Loucy (cell line): ENCODE data around the gene CDHR1.

ENCODE experiments used
- H2AFZ ChIP-seq: fragments of 200-600 bp; sonication (generic); 2 replicates; pipeline ENCODE4 v1.6.0; 2016; ENCODE audit warnings: antibody characterized with exemption, mild to moderate bottlenecking, low read length, moderate library complexity
- H3F3A ChIP-seq: fragments of 200-600 bp; 2 replicates; pipeline ENCODE4 v1.6.0; 2016; ENCODE audit warnings: antibody characterized with exemption, low read depth, mild to moderate bottlenecking
- H3K27me3 ChIP-seq: fragments of 200-600 bp; sonication (generic); 2 replicates; pipeline ENCODE4 v1.6.1; 2014; ENCODE audit warnings: low read length, mild to moderate bottlenecking; ENCODE audit not compliant: insufficient read depth, poor library complexity, severe bottlenecking
- H3K36me3 ChIP-seq: fragments of 200-600 bp; sonication (generic); 2 replicates; pipeline ENCODE4 v1.6.1; 2016; ENCODE audit warnings: low read length; ENCODE audit not compliant: insufficient read depth
- H3K4me1 ChIP-seq: fragments of 200-600 bp; sonication (generic); 2 replicates; pipeline ENCODE4 v1.5.1; 2014; ENCODE audit warnings: low read length, mild to moderate bottlenecking; ENCODE audit not compliant: insufficient read depth, poor library complexity, severe bottlenecking
- H3K4me2 ChIP-seq: fragments of 200-600 bp; sonication (generic); 2 replicates; pipeline ENCODE4 v1.6.0; 2014; ENCODE audit warnings: antibody characterized with exemption, low read length, low read depth, mild to moderate bottlenecking; ENCODE audit not compliant: poor library complexity, severe bottlenecking
- H3K4me3 ChIP-seq: fragments of 200-600 bp; sonication (generic); 2 replicates; pipeline ENCODE4 v1.5.1; 2014; ENCODE audit warnings: low read length, mild to moderate bottlenecking, mixed read lengths; ENCODE audit not compliant: poor library complexity, severe bottlenecking
- H3K79me2 ChIP-seq: fragments of 200-600 bp; sonication (generic); 2 replicates; pipeline ENCODE4 v1.6.1; 2014; ENCODE audit warnings: low read length; ENCODE audit not compliant: insufficient read depth
- H3K9ac ChIP-seq: fragments of 200-600 bp; sonication (generic); 2 replicates; pipeline ENCODE4 v1.6.0; 2014; ENCODE audit warnings: mild to moderate bottlenecking, low read depth, low read length, moderate library complexity; ENCODE audit not compliant: poor library complexity, severe bottlenecking
- H3K9me2 ChIP-seq: fragments of 200-600 bp; sonication (generic); replicated peaks from 2 replicates; pipeline ENCODE4 v1.6.1; 2016; ENCODE audit warnings: low read depth, low read length, mixed read lengths
- H3K9me3 ChIP-seq: fragments of 200-600 bp; sonication (generic); 2 replicates; pipeline ENCODE4 v1.6.1; 2014; ENCODE audit warnings: mild to moderate bottlenecking, antibody characterized with exemption, low read length, low read depth; ENCODE audit not compliant: insufficient read depth
- H4K20me1 ChIP-seq: fragments of 200-600 bp; sonication (generic); 2 replicates; pipeline ENCODE4 v1.6.0; 2014; ENCODE audit warnings: antibody characterized with exemption, low read length, mild to moderate bottlenecking; ENCODE audit not compliant: insufficient read depth, poor library complexity, severe bottlenecking
- EZH2phosphoT487 ChIP-seq: fragments of 200-600 bp; IDR thresholded peaks from 2 replicates; pipeline ENCODE4 v1.6.1; 2018; ENCODE audit warnings: antibody characterized with exemption, mild to moderate bottlenecking, moderate library complexity, borderline replicate concordance
- TF ChIP-seq, protein P1 (sequence below): fragments of 200-600 bp; sonication (generic); conservative IDR thresholded peaks from 2 replicates; pipeline ENCODE4 v1.5.1; 2014; ENCODE audit warnings: mild to moderate bottlenecking, antibody characterized with exemption, low read length

Gene CDHR1

DNA sequence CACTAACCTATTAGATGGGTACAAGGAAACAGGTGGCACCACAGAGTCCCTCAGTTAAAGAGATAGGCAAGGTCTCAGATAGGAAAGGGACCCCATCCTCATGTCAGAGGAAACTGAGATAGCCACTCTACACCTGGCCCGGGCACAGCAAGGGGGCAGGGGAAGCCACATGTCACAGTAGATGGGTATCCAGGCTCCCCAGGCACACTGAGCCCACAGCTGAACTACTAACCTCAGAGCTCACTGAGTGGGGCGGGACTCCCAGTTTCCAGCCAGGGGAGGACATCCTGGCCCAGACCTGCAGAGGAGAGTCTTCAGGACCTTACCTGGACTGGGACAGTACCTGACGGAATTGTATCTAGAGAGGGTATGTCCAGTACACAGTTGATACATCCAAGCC, 3.7 kb upstream of the CDHR1 start:
- Histone ChIP-seq H4K20me1 (no peaks in the 10 kb centered on the region), H3K9me3 (no peaks in the 10 kb centered on the region), H3K79me2 (no peaks in the 10 kb centered on the region), H3K4me3 (no peak overlapping the region), H3K36me3 (no peaks in the 10 kb centered on the region), H3K9ac (no peak overlapping the region), H3K27me3 (no peaks in the 10 kb centered on the region), H2AFZ (no peak overlapping the region), H3K4me2 (no peak overlapping the region), H3K4me1 (peaks cover 6% of the 10 kb centered on the region), H3F3A (no peaks in the 10 kb centered on the region), H3K9me2 (no peaks in the 10 kb centered on the region)
- TF ChIP-seq, protein P1, sequence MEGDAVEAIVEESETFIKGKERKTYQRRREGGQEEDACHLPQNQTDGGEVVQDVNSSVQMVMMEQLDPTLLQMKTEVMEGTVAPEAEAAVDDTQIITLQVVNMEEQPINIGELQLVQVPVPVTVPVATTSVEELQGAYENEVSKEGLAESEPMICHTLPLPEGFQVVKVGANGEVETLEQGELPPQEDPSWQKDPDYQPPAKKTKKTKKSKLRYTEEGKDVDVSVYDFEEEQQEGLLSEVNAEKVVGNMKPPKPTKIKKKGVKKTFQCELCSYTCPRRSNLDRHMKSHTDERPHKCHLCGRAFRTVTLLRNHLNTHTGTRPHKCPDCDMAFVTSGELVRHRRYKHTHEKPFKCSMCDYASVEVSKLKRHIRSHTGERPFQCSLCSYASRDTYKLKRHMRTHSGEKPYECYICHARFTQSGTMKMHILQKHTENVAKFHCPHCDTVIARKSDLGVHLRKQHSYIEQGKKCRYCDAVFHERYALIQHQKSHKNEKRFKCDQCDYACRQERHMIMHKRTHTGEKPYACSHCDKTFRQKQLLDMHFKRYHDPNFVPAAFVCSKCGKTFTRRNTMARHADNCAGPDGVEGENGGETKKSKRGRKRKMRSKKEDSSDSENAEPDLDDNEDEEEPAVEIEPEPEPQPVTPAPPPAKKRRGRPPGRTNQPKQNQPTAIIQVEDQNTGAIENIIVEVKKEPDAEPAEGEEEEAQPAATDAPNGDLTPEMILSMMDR = no peak
- TF ChIP-seq EZH2phosphoT487 = no peak

DNA sequence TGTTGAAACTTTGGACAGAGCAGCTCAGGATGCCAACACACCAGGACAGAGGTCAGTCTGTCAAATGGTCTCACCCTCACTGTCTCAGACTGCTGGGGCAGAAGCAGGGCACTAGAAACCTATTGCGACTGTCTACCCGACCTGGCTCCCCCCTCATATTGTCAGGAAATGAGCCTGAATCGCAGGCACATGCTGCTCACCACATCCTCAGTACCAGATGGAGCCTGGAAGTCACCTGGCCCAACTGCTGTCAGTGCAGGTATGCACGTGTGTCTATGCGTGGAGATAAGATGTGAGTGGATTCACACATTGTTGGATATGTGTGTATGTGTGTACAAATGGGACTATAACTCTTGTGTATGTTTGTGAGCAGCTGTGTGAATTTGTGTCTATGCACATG, 3.2 kb upstream of the CDHR1 start:
- TF ChIP-seq, protein P1 = no peak
- TF ChIP-seq EZH2phosphoT487 = no peak
- H3K9ac ChIP-seq = no peak overlapping the region
- H3K4me2 ChIP-seq = no peak overlapping the region
- H3K79me2 ChIP-seq = no peaks in the 10 kb centered on the region
- H3K4me1 ChIP-seq = peaks cover 6% of the 10 kb centered on the region
- H3F3A ChIP-seq = no peaks in the 10 kb centered on the region
- no peaks in the 10 kb centered on the region for H3K9me2 ChIP-seq
- no peaks in the 10 kb centered on the region for H3K27me3 ChIP-seq
- H2AFZ ChIP-seq = no peak overlapping the region
- no peak overlapping the region for H3K4me3 ChIP-seq
- H4K20me1 ChIP-seq = no peaks in the 10 kb centered on the region
- H3K9me3 ChIP-seq = no peaks in the 10 kb centered on the region
- no peaks in the 10 kb centered on the region for H3K36me3 ChIP-seq

- no peak for TF ChIP-seq EZH2phosphoT487
- TF ChIP-seq, protein P1 = no peak
- H3F3A ChIP-seq = no peaks in the 10 kb centered on the region
Observed at GRCh38 chr10:84193327-84193726, 1.0 kb upstream of the CDHR1 start.

More at GRCh38 chr10:84193327-84193726, 1.0 kb upstream of the CDHR1 start:
- Histone ChIP-seq H3K4me1 (peaks cover 6% of the 10 kb centered on the region), H3K36me3 (no peaks in the 10 kb centered on the region), H3K79me2 (no peaks in the 10 kb centered on the region), H4K20me1 (no peaks in the 10 kb centered on the region), H3K9me2 (no peaks in the 10 kb centered on the region), H3K9ac (no peak overlapping the region), H3K4me2 (no peak overlapping the region), H3K27me3 (no peaks in the 10 kb centered on the region), H3K9me3 (no peaks in the 10 kb centered on the region), H2AFZ (no peak overlapping the region), H3K4me3 (no peak overlapping the region)
